ENCODE results near the gene MYO3B.

Gene MYO3B

DNA sequence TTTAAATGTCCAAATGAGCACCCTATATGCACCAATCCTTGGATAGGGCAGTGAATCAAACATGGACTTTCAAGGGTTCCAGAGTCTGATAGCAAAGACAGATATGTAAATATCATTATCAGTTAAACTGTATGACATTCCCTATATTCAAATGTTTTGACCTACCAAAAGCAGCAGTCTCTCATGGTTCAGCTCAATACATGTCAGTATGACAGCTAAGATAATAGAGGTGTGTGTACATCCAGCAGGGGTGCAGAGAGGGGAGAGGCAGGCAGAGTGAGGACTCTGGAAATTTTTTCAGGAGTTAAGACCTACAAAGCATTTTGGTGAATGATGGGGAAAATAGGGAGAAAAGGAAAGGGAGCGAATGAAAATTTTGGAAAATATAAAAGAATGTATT, 106.3 kb downstream of the MYO3B start:
- H3K36me3 ChIP-seq (ENCODE audit: insufficient read depth, low read length) = no peaks in the 10 kb centered on the region
- H3K27ac ChIP-seq (ENCODE audit: low read length) = no peak overlapping the region
- no peak for ATAC-seq (ENCODE audit: insufficient read depth, low read depth)
- H4K20me1 ChIP-seq (ENCODE audit: insufficient read depth, low read length) = no peaks in the 10 kb centered on the region
- no peak for DNase-seq
- no peak overlapping the region for H2AFZ ChIP-seq (ENCODE audit: low read depth, low read length)
- TF ChIP-seq, protein P1, sequence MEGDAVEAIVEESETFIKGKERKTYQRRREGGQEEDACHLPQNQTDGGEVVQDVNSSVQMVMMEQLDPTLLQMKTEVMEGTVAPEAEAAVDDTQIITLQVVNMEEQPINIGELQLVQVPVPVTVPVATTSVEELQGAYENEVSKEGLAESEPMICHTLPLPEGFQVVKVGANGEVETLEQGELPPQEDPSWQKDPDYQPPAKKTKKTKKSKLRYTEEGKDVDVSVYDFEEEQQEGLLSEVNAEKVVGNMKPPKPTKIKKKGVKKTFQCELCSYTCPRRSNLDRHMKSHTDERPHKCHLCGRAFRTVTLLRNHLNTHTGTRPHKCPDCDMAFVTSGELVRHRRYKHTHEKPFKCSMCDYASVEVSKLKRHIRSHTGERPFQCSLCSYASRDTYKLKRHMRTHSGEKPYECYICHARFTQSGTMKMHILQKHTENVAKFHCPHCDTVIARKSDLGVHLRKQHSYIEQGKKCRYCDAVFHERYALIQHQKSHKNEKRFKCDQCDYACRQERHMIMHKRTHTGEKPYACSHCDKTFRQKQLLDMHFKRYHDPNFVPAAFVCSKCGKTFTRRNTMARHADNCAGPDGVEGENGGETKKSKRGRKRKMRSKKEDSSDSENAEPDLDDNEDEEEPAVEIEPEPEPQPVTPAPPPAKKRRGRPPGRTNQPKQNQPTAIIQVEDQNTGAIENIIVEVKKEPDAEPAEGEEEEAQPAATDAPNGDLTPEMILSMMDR (IDR thresholded peaks at IDR 0.05; ENCODE audit: borderline replicate concordance, extremely low read depth, low read length, poor library complexity, severe bottlenecking) = no peak
- no peak for TF ChIP-seq EZH2 (IDR thresholded peaks at IDR 0.05; ENCODE audit: borderline replicate concordance, low read depth, low read length, severe bottlenecking)
- no peak overlapping the region for H3K4me3 ChIP-seq (ENCODE audit: low read depth in 1 of 2, low read length in 2 of 2)
- no peaks in the 10 kb centered on the region for H3K79me2 ChIP-seq (ENCODE audit: insufficient read depth, low read length)
- no peak overlapping the region for H3K4me2 ChIP-seq (ENCODE audit: insufficient read depth, low read length)
- H3K27me3 ChIP-seq (ENCODE audit: insufficient read depth, low read length, poor library complexity) = peaks cover 16% of the 10 kb centered on the region
- H3K9ac ChIP-seq (ENCODE audit: low read depth, low read length) = no peak overlapping the region
- no peaks in the 10 kb centered on the region for H3K9me3 ChIP-seq (ENCODE audit: insufficient read depth, low read length, severe bottlenecking)
- H3K4me1 ChIP-seq (ENCODE audit: insufficient read depth, low read length) = no peaks in the 10 kb centered on the region

DNA sequence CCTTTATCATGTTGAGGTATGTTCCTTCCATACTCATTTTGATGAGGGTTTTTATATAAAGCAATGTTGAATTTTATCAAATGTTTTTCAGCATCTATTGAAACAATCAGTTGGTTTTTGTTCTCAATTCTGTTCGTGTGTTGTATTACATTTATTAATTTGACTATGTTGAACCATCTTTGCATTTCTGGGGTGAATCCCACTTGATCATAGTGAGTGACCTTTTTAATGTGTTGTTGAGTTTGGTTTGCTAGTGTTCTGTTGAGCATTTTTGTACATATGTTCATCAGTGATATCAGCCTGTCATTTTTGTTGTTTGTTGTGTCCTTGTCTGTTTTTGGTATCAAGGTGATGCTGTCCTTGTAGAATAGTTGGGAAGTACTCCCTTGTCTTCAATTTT, 110.9 kb downstream of the MYO3B start:
- no peak overlapping the region for H3K9ac ChIP-seq (ENCODE audit: low read depth, low read length)
- H3K36me3 ChIP-seq (ENCODE audit: insufficient read depth, low read length) = no peaks in the 10 kb centered on the region
- no peaks in the 10 kb centered on the region for H3K79me2 ChIP-seq (ENCODE audit: insufficient read depth, low read length)
- ATAC-seq (ENCODE audit: insufficient read depth, low read depth) (no peak), DNase-seq (no peak)
- H3K4me3 ChIP-seq (ENCODE audit: low read depth in 1 of 2, low read length in 2 of 2) = no peak overlapping the region
- TF ChIP-seq, protein P1 (IDR thresholded peaks at IDR 0.05; ENCODE audit: borderline replicate concordance, extremely low read depth, low read length, poor library complexity, severe bottlenecking) = no peak
- TF ChIP-seq EZH2 (IDR thresholded peaks at IDR 0.05; ENCODE audit: borderline replicate concordance, low read depth, low read length, severe bottlenecking) = no peak
- H3K27ac ChIP-seq (ENCODE audit: low read length) = no peak overlapping the region
- H3K9me3 ChIP-seq (ENCODE audit: insufficient read depth, low read length, severe bottlenecking) = no peaks in the 10 kb centered on the region
- no peaks in the 10 kb centered on the region for H3K4me1 ChIP-seq (ENCODE audit: insufficient read depth, low read length)
- H3K27me3 ChIP-seq (ENCODE audit: insufficient read depth, low read length, poor library complexity) = peaks cover 7% of the 10 kb centered on the region
- H3K4me2 ChIP-seq (ENCODE audit: insufficient read depth, low read length) = no peak overlapping the region
- H2AFZ ChIP-seq (ENCODE audit: low read depth, low read length) = no peak overlapping the region
- H4K20me1 ChIP-seq (ENCODE audit: insufficient read depth, low read length) = no peaks in the 10 kb centered on the region

DNA sequence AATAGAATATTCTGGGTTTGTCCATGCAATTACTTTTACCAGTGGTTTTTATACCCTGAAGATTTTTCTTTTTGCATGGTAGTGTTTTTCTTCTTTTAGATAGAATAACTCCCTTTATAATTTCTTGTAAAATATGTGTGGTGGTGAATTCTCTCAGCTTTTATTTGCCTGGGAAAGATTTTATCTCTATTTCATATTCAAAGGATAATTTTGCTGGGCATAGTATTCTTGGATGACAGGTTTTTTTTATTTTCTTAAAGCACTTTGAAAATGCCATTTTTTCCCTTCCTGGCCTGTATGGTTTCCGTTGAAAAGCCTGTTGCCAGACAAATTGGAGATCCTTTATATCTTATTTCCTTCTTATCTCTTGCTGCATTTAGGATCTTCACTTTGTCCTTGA, 113.5 kb downstream of the MYO3B start:
- Histone ChIP-seq H3K4me3 (ENCODE audit: low read depth in 1 of 2, low read length in 2 of 2) (no peak overlapping the region), H3K9me3 (ENCODE audit: insufficient read depth, low read length, severe bottlenecking) (no peaks in the 10 kb centered on the region), H3K27ac (ENCODE audit: low read length) (no peak overlapping the region), H4K20me1 (ENCODE audit: insufficient read depth, low read length) (no peaks in the 10 kb centered on the region), H3K9ac (ENCODE audit: low read depth, low read length) (no peak overlapping the region), H3K4me2 (ENCODE audit: insufficient read depth, low read length) (no peak overlapping the region), H3K4me1 (ENCODE audit: insufficient read depth, low read length) (no peaks in the 10 kb centered on the region), H3K79me2 (ENCODE audit: insufficient read depth, low read length) (no peaks in the 10 kb centered on the region), H3K27me3 (ENCODE audit: insufficient read depth, low read length, poor library complexity) (no peaks in the 10 kb centered on the region), H3K36me3 (ENCODE audit: insufficient read depth, low read length) (no peaks in the 10 kb centered on the region), H2AFZ (ENCODE audit: low read depth, low read length) (no peak overlapping the region)
- TF ChIP-seq, protein P1 (IDR thresholded peaks at IDR 0.05; ENCODE audit: borderline replicate concordance, extremely low read depth, low read length, poor library complexity, severe bottlenecking) = no peak
- TF ChIP-seq EZH2 (IDR thresholded peaks at IDR 0.05; ENCODE audit: borderline replicate concordance, low read depth, low read length, severe bottlenecking) = no peak
- ATAC-seq (ENCODE audit: insufficient read depth, low read depth) (no peak), DNase-seq (no peak)

DNA sequence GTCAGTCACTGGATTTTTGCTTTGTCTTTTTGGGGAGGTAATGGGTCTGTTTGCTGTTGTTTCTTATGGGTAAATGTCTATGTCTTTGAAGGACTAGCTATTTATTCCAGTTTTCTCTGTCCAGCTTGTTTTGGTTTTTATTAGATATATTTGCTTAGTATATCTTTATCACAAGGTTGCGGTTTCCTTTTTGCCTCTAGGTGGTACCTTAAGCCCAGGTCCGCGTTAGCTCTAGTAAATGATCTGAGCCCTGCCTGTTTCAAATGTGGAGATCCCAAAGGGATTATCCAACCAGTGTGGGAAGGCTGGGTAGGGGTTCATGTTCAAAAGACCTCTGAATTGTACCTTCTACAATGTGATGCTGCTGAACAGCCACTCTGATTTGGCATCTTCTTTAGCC, 114.5 kb downstream of the MYO3B start:
- no peak for ATAC-seq (ENCODE audit: insufficient read depth, low read depth)
- H3K79me2 ChIP-seq (ENCODE audit: insufficient read depth, low read length) = no peaks in the 10 kb centered on the region
- H3K4me1 ChIP-seq (ENCODE audit: insufficient read depth, low read length) = no peaks in the 10 kb centered on the region
- H3K27ac ChIP-seq (ENCODE audit: low read length) = no peak overlapping the region
- no peak for TF ChIP-seq EZH2 (IDR thresholded peaks at IDR 0.05; ENCODE audit: borderline replicate concordance, low read depth, low read length, severe bottlenecking)
- TF ChIP-seq, protein P1 (IDR thresholded peaks at IDR 0.05; ENCODE audit: borderline replicate concordance, extremely low read depth, low read length, poor library complexity, severe bottlenecking) = no peak
- H3K4me2 ChIP-seq (ENCODE audit: insufficient read depth, low read length) = no peak overlapping the region
- H2AFZ ChIP-seq (ENCODE audit: low read depth, low read length) = no peak overlapping the region
- no peak overlapping the region for H3K4me3 ChIP-seq (ENCODE audit: low read depth in 1 of 2, low read length in 2 of 2)
- no peaks in the 10 kb centered on the region for H3K36me3 ChIP-seq (ENCODE audit: insufficient read depth, low read length)
- no peak for DNase-seq
- H3K9me3 ChIP-seq (ENCODE audit: insufficient read depth, low read length, severe bottlenecking) = no peaks in the 10 kb centered on the region
- H4K20me1 ChIP-seq (ENCODE audit: insufficient read depth, low read length) = no peaks in the 10 kb centered on the region
- H3K9ac ChIP-seq (ENCODE audit: low read depth, low read length) = no peak overlapping the region
- H3K27me3 ChIP-seq (ENCODE audit: insufficient read depth, low read length, poor library complexity) = no peaks in the 10 kb centered on the region

Measured in DND-41 (cell line).